ENCODE measurements around the gene TBXAS1.

The TBXAS1 gene

DNA sequence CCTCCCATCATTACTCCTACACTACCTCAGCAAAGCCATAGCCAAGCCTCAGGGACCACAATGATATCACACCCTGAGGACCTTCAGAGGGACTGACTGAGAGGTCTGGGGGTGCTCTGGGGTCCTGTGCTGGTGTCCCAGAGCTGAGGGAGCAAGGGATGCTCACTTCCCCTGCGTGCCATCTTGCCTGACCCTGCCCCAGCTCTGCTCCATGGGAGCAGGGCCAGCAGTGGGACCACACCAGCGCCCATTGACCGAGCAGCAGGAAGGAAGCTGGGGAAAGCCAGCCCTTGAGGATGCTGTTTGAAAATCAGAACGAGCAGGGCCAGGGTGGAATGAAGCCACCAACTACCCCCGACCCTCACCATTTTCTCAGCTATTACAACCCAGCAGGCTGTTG is 130.7 kb downstream of the TBXAS1 start:
- in situ Hi-C loops (cut with HindIII; ENCODE audit: low sequenced_read_pairs): no loop called here

DNA sequence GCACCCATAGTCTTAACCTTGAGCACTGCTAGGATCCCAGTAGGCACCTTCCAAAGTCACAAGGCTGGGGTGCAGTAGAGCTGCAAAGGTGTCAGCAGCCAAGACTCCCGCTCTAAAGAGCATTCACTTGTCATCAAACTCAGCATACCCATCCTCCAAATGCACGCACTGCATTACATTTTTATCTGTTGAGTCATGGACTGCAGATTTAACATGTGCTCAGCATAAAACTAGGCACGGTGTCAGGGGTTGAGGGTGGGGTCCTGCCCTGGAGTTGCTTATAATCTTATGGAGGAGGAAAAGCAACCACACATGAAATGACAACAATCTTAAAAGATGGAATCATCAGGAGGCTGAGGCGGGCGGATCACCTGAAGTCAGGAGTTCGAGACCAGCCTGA is 131.1 kb downstream of the TBXAS1 start:
- TF ChIP-seq, protein P1, sequence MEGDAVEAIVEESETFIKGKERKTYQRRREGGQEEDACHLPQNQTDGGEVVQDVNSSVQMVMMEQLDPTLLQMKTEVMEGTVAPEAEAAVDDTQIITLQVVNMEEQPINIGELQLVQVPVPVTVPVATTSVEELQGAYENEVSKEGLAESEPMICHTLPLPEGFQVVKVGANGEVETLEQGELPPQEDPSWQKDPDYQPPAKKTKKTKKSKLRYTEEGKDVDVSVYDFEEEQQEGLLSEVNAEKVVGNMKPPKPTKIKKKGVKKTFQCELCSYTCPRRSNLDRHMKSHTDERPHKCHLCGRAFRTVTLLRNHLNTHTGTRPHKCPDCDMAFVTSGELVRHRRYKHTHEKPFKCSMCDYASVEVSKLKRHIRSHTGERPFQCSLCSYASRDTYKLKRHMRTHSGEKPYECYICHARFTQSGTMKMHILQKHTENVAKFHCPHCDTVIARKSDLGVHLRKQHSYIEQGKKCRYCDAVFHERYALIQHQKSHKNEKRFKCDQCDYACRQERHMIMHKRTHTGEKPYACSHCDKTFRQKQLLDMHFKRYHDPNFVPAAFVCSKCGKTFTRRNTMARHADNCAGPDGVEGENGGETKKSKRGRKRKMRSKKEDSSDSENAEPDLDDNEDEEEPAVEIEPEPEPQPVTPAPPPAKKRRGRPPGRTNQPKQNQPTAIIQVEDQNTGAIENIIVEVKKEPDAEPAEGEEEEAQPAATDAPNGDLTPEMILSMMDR (IDR thresholded peaks at IDR 0.05; ENCODE audit: low read depth, low read length): no peak
- DNase-seq (ENCODE audit: low read depth, low spot score): peak; percentile 6
- no peak overlapping the region for H3K4me3 ChIP-seq (ENCODE audit: low read depth, low read length)
- in situ Hi-C loops (cut with HindIII; ENCODE audit: low sequenced_read_pairs): no loop called here

More for the DNA sequence above, 130.7 kb downstream of the TBXAS1 start:
- no peak overlapping the region for H3K4me3 ChIP-seq (ENCODE audit: low read depth, low read length)
- DNase-seq (ENCODE audit: low read depth, low spot score): no peak
- TF ChIP-seq, protein P1 (IDR thresholded peaks at IDR 0.05; ENCODE audit: low read depth, low read length): no peak

DNA sequence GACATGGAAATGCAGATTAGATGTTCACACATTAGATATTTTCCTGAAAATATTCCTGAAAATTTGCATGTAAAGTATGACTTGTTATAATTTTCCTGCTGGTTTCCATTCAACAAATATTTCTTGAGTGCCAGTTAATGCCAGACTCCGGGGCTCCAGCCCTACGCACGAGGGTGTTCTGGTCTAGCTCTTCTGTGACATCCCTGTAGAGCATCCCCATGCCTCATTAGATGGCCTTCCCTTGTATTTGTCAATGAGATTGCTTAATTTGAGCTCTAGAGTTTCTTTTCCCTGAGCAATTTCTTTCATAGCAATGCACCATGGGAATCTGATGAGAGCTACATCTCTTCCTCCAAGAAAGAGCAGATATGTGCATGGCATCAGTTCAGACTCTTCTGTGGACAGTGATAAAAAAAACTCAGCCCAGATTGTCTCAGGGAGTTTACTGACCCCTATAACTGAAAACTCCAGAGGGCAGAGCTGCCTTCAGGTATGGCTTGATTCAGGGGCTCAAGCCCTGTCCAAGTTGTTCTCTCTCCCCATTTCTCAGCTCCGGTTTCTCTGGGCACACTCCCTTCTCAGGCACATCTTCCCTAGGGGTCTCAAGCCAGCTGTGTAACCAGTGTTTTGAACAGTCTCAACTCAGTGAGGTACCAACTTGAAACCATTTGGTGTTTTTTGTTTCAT is 137.0 kb downstream of the TBXAS1 start:
- TF ChIP-seq, protein P1 (IDR thresholded peaks at IDR 0.05; ENCODE audit: low read depth, low read length): no peak
- in situ Hi-C loops (cut with HindIII; ENCODE audit: low sequenced_read_pairs): no loop called here

DNA sequence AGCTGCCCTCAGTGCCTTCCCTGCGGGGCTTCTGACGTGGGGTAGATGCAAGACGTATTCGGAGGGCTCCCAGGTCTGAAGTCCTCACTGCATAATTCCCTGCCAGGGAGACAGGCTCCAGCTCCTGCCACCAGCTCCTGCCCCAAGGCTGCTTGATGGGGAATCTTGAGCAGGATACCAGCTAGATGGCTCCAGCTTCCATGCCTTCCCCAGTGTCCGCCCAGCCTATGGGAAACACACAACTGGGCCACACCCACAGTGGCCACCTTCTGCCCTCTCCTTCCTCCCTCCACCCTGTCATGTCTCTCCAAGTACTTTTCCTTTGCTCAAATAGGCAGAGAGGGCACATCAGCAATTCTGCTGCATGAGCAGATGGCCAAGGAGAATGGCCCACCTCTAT is 137.9 kb downstream of the TBXAS1 start:
- TF ChIP-seq, protein P1 (IDR thresholded peaks at IDR 0.05; ENCODE audit: low read depth, low read length): no peak
- H3K4me3 ChIP-seq (ENCODE audit: low read depth, low read length): no peak overlapping the region
- no peak for DNase-seq (ENCODE audit: low read depth, low spot score)
- in situ Hi-C loops (cut with HindIII; ENCODE audit: low sequenced_read_pairs): no loop called here

More for the DNA sequence above, 137.0 kb downstream of the TBXAS1 start:
- no peak for DNase-seq (ENCODE audit: low read depth, low spot score)
- no peak overlapping the region for H3K4me3 ChIP-seq (ENCODE audit: low read depth, low read length)

DNA sequence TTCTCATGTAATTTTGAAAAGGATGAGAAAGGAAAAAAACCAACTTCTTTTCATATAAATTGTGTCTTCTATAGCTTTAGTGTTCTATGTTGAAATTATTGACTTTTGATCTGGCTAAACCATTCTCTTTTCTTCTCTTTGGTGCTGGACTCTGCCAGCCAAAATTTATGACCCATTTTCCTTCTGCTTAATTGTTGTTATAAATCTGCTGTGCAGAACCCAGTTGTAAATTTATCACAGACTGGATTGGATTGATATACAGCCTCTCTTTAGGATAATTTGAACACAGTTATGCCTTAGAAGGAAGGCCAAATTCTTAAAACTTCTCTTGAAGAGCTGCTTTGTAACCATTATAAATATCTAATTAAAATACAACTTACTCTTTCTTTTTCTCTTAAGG is 139.9 kb downstream of the TBXAS1 start:
- DNase-seq (ENCODE audit: low read depth, low spot score): no peak
- TF ChIP-seq, protein P1 (IDR thresholded peaks at IDR 0.05; ENCODE audit: low read depth, low read length): no peak
- no peak overlapping the region for H3K4me3 ChIP-seq (ENCODE audit: low read depth, low read length)
- in situ Hi-C loops (cut with HindIII; ENCODE audit: low sequenced_read_pairs): no loop called here

GRCh38 chr7:139972029-139972428 is 143.0 kb downstream of the TBXAS1 start:
- TF ChIP-seq, protein P1 (IDR thresholded peaks at IDR 0.05; ENCODE audit: low read depth, low read length): no peak
- no peak for DNase-seq (ENCODE audit: low read depth, low spot score)
- H3K4me3 ChIP-seq (ENCODE audit: low read depth, low read length): no peak overlapping the region
- in situ Hi-C loops (cut with HindIII; ENCODE audit: low sequenced_read_pairs): no loop called here

All from astrocyte of the spinal cord (primary cell).